ENCODE measurements around the gene SIRT1.
"Not testable (repeated sequence)": the region's sequence is repeated elsewhere in the genome, so short reads cannot be mapped to it uniquely, and the experiment has no call there.

DNA sequence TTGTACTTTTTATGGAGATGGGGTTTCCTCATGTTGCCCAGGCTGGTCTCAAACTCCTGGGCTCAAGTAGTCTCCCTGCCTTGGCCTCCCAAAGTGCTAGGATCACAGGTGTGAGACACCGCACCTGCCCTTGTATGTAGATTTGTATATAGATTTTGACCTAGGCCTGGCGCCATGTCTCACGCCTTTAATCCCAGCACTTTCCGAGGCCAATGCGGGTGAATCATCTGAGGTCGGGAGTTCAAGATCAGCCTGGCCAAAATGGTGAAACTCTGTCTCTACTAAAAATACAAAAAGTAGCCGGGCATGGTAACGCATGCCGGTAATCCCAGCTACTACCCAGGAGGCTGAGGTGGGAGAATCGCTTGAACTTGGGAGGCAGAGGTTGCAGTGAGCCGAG, 7.0 kb upstream of the SIRT1 start:
- TF ChIP-seq, protein P1, sequence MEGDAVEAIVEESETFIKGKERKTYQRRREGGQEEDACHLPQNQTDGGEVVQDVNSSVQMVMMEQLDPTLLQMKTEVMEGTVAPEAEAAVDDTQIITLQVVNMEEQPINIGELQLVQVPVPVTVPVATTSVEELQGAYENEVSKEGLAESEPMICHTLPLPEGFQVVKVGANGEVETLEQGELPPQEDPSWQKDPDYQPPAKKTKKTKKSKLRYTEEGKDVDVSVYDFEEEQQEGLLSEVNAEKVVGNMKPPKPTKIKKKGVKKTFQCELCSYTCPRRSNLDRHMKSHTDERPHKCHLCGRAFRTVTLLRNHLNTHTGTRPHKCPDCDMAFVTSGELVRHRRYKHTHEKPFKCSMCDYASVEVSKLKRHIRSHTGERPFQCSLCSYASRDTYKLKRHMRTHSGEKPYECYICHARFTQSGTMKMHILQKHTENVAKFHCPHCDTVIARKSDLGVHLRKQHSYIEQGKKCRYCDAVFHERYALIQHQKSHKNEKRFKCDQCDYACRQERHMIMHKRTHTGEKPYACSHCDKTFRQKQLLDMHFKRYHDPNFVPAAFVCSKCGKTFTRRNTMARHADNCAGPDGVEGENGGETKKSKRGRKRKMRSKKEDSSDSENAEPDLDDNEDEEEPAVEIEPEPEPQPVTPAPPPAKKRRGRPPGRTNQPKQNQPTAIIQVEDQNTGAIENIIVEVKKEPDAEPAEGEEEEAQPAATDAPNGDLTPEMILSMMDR (conservative IDR thresholded peaks at IDR 0.05; ENCODE audit: low read depth, low read length), result not testable (repeated sequence)
- not testable (repeated sequence) for TF ChIP-seq SMC3, POLR2A, RFX5, CEBPB (IDR thresholded peaks at IDR 0.05; ENCODE audit: low read depth, low read length)
- TF ChIP-seq, protein P2, sequence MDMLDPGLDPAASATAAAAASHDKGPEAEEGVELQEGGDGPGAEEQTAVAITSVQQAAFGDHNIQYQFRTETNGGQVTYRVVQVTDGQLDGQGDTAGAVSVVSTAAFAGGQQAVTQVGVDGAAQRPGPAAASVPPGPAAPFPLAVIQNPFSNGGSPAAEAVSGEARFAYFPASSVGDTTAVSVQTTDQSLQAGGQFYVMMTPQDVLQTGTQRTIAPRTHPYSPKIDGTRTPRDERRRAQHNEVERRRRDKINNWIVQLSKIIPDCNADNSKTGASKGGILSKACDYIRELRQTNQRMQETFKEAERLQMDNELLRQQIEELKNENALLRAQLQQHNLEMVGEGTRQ (IDR thresholded peaks at IDR 0.05; ENCODE audit: low read depth, low read length), result not testable (repeated sequence)
